HG02571 (cell line): Measurements from ENCODE around the gene BRAF.
"Not testable (repeated sequence)": the region's sequence is repeated elsewhere in the genome, so short reads cannot be mapped to it uniquely, and the experiment has no call there.

Source experiments
- ATAC-seq: cut with Tn5 transposase; IDR thresholded peaks from one replicate; pipeline ENCODE4 v1.9.1; 2021; ENCODE audit warnings: mild to moderate bottlenecking, moderate library complexity; ENCODE audit not compliant: unreplicated experiment

Gene BRAF

GRCh38 chr7:140920745-140921144 lies 4.0 kb downstream of the BRAF start:
- ATAC-seq: no peak

DNA sequence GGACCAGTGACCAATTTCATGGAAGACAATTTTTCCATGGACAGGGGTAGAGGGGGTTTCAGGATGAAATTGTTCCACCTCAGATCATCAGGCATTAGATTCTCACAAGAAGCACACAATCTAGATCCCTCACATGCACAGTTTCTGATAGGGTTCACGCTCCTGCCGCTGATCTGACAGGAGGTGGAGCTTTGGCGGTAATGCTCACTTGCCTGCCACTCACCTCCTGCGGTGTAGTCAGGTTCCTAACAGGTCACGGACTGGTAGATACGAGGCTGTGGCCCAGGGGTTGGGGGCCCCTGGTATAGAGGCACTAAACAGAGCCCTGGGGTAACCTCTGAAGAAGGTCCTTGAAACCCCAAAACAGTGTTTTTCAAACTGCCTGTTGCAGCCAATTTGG lies 6.5 kb downstream of the BRAF start:
- no peak for ATAC-seq

- no peak for ATAC-seq
Observed at GRCh38 chr7:140917258-140917657, 7.5 kb downstream of the BRAF start.

- no peak for ATAC-seq
Observed at GRCh38 chr7:140915935-140916555, 8.7 kb downstream of the BRAF start.

DNA sequence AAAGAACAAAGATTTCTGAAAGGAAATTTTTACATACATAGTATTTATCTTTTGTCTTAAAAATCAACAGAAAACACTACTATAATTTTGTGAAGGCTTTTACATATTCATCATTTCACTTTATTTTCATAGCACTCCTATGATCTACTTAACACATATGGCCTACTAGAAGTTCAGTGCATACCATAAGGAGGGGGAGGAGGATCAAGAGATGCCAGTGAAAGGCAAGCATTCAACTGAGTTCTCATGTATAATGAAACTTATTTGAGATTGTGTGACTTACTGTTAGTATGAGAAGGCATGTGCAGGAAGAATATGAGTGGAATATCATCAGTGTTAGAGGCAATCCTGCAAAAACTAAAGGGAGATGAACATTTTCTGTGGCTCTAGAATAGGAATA lies 10.6 kb downstream of the BRAF start:
- ATAC-seq: no peak

GRCh38 chr7:140913596-140913928 lies 11.2 kb downstream of the BRAF start:
- not testable (repeated sequence) for ATAC-seq

DNA sequence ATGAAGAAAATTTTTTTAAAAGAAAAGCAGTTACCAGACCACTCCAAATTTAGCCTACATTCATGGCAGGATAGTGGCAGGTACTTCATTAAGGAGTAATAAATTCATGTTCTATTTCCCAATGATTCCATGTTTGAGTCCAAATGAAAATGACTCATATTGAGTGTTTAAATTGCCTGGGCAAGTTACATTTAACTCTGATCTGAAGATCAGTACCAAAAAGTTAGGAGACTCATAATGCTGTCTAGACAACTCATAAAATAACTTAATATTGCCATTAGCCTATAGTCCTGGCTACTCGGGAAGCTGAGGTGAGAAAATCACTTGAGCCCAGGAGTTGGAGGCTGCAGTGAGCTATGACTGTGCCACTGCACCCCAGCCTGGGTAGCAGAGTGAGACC lies 13.0 kb downstream of the BRAF start:
- no peak for ATAC-seq

DNA sequence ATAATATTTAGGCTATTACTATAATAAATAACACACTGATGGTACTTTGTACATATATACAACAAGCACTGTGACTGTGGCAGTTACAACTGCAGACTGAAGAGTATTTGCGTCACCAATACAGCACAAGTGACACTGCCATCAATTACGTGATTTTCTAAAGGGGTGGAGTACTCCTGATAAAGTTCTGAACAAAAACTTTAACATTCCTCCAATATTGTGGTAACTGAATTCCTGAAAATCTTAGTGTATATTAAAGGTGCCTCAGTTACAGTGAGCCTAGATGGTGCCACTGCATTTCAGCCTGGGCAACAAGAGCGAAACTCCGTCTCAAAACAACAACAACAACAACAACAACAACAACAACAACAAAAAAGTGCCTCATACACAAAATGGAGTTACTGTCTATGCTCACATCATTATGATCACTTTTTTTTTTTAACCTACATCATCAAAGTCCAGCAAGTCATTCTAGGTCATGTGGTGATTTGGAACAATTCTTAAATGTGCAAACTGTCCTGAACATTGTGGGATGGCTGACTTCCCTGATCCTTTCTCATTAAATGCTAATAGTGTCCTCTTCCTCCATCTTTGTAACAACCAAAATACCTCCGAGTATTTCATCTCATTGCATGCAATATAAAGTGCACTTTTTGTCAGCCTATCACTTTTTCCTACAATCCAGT lies 15.1 kb downstream of the BRAF start:
- no peak for ATAC-seq

DNA sequence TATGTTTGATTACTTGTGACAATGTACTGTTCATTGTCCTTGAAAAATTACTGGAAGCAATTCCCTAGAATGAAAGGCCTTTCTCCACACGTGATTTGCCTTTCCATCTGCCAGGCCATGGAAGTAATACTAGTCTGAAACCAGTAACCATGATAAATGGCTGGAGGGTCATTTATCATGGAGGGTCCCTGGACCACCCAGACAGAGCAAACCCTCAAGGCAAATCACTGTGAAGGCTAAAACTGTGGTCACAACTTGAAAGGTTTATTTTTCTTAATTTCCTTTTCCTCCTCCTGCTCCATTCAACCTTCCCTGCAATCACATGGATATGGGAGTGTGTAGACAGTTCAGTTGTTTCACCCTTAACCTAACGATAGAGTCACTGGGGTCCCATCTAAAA lies 16.4 kb downstream of the BRAF start:
- no peak for ATAC-seq

DNA sequence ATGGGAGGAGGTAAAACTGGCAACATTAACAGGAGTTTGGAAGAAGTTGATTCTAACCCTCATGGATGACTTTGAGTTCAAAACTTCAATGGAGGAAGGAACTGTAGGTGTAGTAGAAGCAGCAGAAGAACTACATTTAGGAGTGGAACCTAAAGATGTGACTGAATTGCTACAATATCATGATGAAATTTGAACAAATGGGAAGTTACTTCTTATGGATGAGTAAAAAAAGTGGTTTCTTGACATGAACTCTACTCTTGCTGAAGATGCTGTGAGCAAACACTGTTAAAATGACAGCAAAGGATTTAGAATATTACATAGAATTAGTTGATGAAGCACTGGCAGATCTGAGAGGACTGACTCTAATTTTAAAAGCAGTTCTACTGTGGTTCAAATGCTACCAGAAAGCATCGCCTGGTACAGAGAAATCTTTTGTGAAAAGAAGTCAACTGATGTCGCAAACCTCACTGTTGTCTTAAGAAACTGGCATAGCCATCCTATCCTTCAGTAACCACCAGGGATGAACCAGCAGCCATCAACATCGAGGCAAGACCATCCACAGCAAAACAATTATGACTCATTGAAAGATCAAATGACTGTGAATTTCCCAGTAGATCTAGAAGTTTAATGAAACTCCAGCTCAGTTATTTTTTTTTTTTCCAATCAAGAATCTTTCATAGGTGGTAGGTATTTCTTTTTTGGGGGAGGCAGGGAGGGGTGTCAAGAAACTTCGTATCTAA lies 20.8 kb downstream of the BRAF start:
- no peak for ATAC-seq

DNA sequence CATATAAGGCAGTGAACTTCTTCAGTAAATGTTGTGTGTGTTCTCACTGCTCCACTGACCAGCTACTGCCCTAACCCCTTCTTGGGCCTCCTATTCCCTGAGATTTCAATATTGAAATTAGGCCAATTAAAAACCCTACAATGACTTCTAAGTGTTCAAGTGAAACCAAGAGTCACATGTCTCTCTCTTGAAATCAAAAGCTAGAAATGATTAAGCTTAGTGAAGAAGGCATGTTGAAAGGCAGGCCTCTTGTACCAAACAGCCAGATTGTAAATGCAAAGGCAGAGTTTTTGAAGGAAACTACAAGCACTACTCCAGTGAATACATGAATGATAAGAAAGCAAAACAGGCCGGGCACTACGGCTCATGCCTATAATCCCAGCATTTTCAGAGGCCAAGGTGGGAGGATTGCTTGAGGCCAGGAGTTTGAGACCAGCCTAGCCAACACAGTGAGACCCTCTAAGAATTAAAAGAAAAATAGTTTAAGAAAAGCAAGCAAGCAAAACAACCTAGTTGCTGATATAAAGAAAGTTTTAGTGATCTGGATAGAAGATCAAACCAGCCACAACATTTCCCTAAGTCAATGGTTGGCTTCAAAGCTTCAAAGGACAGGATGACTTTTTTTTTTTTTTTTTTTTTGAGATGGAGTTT lies 22.3 kb downstream of the BRAF start:
- peak; percentile 66 for ATAC-seq

- no peak for ATAC-seq
Observed at GRCh38 chr7:140901941-140902302, 22.8 kb downstream of the BRAF start.

DNA sequence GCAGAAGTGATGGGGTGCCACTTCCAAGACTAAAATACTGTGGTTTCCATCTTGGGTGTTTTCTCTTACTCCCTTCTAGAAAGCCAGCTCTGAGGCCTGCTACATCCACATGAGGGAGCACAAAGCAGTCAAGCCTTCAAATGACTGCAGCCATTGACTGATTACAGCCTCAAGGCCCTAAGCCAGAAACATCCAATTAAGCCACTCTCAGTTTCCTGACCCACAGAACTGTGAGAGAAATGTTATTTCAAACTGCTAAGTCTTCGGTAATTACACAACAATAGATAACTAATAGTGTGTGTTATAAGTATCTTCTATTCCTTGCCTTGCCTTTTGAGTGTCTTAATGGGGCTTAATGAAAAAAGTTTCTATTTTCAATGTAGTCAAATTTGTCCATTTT lies 24.8 kb downstream of the BRAF start:
- ATAC-seq: no peak

DNA sequence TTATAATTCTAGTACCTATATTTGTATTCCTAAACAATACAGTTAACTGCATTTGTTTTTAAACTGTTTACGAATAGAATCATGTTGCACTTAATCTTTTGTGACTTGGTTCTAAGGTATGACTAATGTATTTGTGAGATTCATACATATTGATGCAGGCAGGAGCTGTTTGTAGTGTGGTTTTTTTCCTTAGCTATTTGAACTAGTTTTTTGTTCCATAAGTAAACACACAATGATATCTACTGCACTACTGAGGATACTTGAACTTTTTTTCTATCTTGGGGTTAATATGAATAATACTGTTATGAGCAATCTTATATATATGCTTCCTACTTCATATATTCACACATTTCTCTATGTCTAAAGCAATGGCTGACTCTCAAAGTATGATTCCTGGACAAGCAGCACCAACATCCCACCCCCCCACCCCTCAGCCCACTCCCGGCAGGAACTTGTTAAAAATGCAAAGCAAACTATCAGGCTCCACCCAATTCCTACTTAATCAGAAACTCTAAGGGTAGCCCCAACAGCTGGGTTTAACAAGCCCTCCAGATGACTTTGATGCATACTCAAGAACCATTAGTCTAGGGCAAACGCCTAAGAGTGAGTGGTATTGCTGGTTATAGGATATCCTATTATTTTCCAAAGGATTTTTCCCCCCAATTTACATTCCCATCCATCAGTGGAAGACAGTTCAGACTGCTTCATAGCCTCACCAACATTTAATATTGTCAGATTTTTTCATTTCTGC lies 25.8 kb downstream of the BRAF start:
- no peak for ATAC-seq

DNA sequence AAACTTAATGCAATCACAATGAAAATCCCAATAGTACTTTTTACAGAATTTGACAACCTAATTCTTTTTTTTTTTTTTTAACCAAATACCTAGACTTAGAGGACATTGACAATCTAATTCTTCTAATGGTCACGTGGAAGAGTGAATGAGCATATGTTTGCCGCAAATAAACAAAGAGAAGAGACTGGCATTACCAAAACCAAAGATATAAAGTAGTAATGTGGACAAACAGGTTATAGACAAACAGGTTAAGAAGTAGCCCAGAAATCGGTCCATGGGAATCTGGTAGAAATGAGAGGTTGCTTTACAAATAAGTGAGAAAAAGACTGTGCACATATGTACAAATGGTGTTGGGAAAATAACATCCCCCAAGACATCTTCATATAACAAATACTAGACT lies 27.7 kb downstream of the BRAF start:
- no peak for ATAC-seq

- no peak for ATAC-seq
Observed at GRCh38 chr7:140889645-140890044, 35.1 kb downstream of the BRAF start.

GRCh38 chr7:140889150-140889549 lies 35.6 kb downstream of the BRAF start:
- no peak for ATAC-seq

- ATAC-seq: no peak
Observed at GRCh38 chr7:140888087-140888486, 36.6 kb downstream of the BRAF start.

- no peak for ATAC-seq
Observed at GRCh38 chr7:140885735-140886334, 38.9 kb downstream of the BRAF start.

- ATAC-seq: no peak
Observed at GRCh38 chr7:140883378-140883777, 41.4 kb downstream of the BRAF start.

GRCh38 chr7:140882834-140883233 lies 41.9 kb downstream of the BRAF start:
- not testable (repeated sequence) for ATAC-seq
